Kidney (tissue), 14 donors: ENCODE data around the gene ZNF639. TPM values are rescaled to one million over a fixed set of nuclear protein-coding genes. Genes with fewer than 3 reads are reported as not detected.

Experiments
- DNase-seq, 5 donors: peaks; one replicate each; pipeline ENCODE4 v3.0.0-alpha.2; 2013 to 2020
- FAIRE-seq: peaks from 2 replicates; lab custom pipeline; 2012; peaks lifted over from hg19 to GRCh38; lab: Jason Lieb, UNC
- H3K27ac ChIP-seq, 2 donors: one replicate each; pipeline ENCODE4 v1.7.0; 2013; ENCODE audit warnings: low read depth in 2 of 2, low read length in 2 of 2, inconsistent platforms in 1 of 2
- H3K27me3 ChIP-seq: one replicate; pipeline ENCODE4 v1.7.1; 2013; ENCODE audit warnings: low read length, inconsistent platforms; ENCODE audit not compliant: control insufficient read depth, insufficient read depth
- H3K36me3 ChIP-seq, 3 donors: one replicate each; pipeline versions ENCODE4 v1.7.0 to v1.7.1; 2013; ENCODE audit warnings: low read length in 3 of 3, control low read depth in 1 of 3, inconsistent platforms in 1 of 3; ENCODE audit not compliant: insufficient read depth in 3 of 3, control insufficient read depth in 2 of 3
- H3K4me1 ChIP-seq, 3 donors: one replicate each; pipeline versions ENCODE4 v1.7.0 to v1.7.1; 2013; ENCODE audit warnings: low read length in 3 of 3, inconsistent platforms in 1 of 3, low read depth in 1 of 3; ENCODE audit not compliant: control insufficient read depth in 2 of 3, insufficient read depth in 2 of 3
- H3K4me3 ChIP-seq, 3 donors: one replicate each; pipeline versions ENCODE4 v1.7.0 to v1.8.1; 2013; ENCODE audit warnings: low read length in 3 of 3, control low read depth in 1 of 3, inconsistent platforms in 1 of 3
- H3K9ac ChIP-seq, 3 donors: one replicate each; pipeline versions ENCODE4 v1.7.0 to v1.7.1; 2013; ENCODE audit warnings: low read length in 3 of 3, control low read depth in 1 of 3, inconsistent platforms in 1 of 3
- H3K9me3 ChIP-seq, 3 donors: one replicate each; pipeline versions ENCODE4 v1.7.0 to v1.7.1; 2013; ENCODE audit warnings: low read length in 3 of 3, control low read depth in 1 of 3, inconsistent platforms in 1 of 3; ENCODE audit not compliant: control insufficient read depth in 2 of 3, insufficient read depth in 1 of 3
- intact Hi-C: fragments of 100-400 bp; cut with DNase I; formaldehyde crosslinking; loops from one replicate; pipeline ENCODE4 v1.11.1; 2022
- polyA plus RNA-seq: library from polyadenylated mRNA; stranded (reverse); fragments of 350-450 nt; fragmentation: Illumina TruSeq; extraction: RNeasy Lipid Tissue Mini Kit (QIAGEN cat#74804); gene quantifications from one replicate; pipeline ENCODE4 v1.2.3, GENCODE V29; 2014; ENCODE audit warnings: low read depth, low replicate concordance; ENCODE audit not compliant: insufficient read depth
- total RNA-seq: library from RNA; stranded (reverse); fragmentation: NEBNext Ultra II Directional; extraction: Animal tissue kit (Norgen Biotek cat#: 25700); gene quantifications from one replicate; pipeline ENCODE4 v1.2.1, GENCODE V29; 2021
- TF ChIP-seq, protein P1 (sequence below): IDR thresholded peaks from 3 replicates; pipeline ENCODE4 v1.5.1; 2012; ENCODE audit warnings: mild to moderate bottlenecking, moderate library complexity, borderline replicate concordance; ENCODE audit not compliant: insufficient read depth; ENCODE audit errors: extremely low read depth
- donor health status: control.
- donor health status: control.
- donor health status: control.
- donor health status: control.
- donor health status: control.
- donor health status: DM: yes; HTN: yes; CAD: no.
- donor health status: Normal renal cell carcinoma (clear cell type).

The ZNF639 gene
- total and polyA plus RNA-seq, 2 donors from 2014 or later = 17.9 to 35.6 TPM

DNA sequence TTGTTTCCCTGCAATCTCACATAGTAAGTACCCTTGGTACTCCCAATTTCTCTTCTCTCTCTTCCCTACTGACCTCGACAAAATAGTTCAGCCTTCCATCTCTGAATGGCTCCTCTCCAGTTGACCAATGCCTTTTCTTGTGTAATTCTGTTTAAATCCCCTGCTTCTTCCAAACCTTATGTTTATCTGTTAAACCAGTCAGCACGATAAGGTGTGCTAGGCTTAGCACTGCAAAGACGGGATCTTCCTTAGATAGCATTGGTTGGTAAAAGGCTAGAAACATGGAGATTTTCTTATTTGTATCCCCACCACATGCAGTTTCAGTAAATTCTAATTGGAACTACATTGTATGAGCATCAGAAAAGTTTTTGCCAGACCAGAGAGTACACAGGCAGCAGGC is 46.1 kb upstream of the ZNF639 start:
- Histone ChIP-seq H3K27ac (no peak overlapping the region), H3K36me3 (no peaks in the 10 kb centered on the region), H3K9ac (no peak overlapping the region), H3K4me1 (no peaks in the 10 kb centered on the region), H3K9me3 (no peaks in the 10 kb centered on the region), H3K27me3 (no peaks in the 10 kb centered on the region), H3K4me3 (no peak overlapping the region)
- intact Hi-C loops = no loop called here
- DNase-seq (no peak), FAIRE-seq (no peak)
- TF ChIP-seq, protein P1, sequence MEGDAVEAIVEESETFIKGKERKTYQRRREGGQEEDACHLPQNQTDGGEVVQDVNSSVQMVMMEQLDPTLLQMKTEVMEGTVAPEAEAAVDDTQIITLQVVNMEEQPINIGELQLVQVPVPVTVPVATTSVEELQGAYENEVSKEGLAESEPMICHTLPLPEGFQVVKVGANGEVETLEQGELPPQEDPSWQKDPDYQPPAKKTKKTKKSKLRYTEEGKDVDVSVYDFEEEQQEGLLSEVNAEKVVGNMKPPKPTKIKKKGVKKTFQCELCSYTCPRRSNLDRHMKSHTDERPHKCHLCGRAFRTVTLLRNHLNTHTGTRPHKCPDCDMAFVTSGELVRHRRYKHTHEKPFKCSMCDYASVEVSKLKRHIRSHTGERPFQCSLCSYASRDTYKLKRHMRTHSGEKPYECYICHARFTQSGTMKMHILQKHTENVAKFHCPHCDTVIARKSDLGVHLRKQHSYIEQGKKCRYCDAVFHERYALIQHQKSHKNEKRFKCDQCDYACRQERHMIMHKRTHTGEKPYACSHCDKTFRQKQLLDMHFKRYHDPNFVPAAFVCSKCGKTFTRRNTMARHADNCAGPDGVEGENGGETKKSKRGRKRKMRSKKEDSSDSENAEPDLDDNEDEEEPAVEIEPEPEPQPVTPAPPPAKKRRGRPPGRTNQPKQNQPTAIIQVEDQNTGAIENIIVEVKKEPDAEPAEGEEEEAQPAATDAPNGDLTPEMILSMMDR = no peak

DNA sequence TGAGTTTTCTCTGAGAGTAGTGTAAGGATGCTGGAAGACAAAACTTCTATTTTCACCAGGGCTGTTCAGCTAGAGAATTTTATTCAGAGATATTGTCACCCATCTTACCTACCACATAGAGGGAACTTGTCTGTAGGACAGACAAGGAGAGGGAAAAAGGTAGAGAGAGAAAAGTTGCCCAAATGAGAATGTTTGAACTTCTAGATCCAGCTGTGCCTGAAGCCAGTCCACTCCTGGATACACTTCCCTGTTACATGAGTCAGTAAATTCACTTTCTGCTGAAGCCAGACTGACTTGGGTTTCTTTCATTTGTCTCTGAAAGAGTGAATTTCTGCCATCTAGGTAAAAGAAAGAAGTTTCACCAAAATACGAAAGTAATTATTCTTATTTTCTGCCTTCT is 44.7 kb upstream of the ZNF639 start:
- H3K9me3 ChIP-seq = no peaks in the 10 kb centered on the region
- H3K4me1 ChIP-seq = no peaks in the 10 kb centered on the region
- FAIRE-seq (no peak), DNase-seq (no peak)
- H3K9ac ChIP-seq = no peak overlapping the region
- TF ChIP-seq, protein P1 = no peak
- H3K4me3 ChIP-seq = no peak overlapping the region
- H3K36me3 ChIP-seq = no peaks in the 10 kb centered on the region
- no peaks in the 10 kb centered on the region for H3K27me3 ChIP-seq
- no peak overlapping the region for H3K27ac ChIP-seq
- intact Hi-C loops = no loop called here

- TF ChIP-seq, protein P1 = no peak
- Histone ChIP-seq H3K36me3 (no peaks in the 10 kb centered on the region), H3K27me3 (no peaks in the 10 kb centered on the region), H3K9me3 (no peaks in the 10 kb centered on the region), H3K4me1 (no peaks in the 10 kb centered on the region), H3K27ac (no peak overlapping the region), H3K9ac (no peak overlapping the region), H3K4me3 (no peak overlapping the region)
- FAIRE-seq = no peak
- no peak for DNase-seq
- intact Hi-C loops = no loop called here
Measured at GRCh38 chr3:179278932-179279693, 43.7 kb upstream of the ZNF639 start.

GRCh38 chr3:179279837-179280236 is 43.0 kb upstream of the ZNF639 start:
- no peak for FAIRE-seq
- DNase-seq = no peak
- no peaks in the 10 kb centered on the region for H3K27me3 ChIP-seq
- no peak overlapping the region for H3K4me3 ChIP-seq
- H3K9me3 ChIP-seq = no peaks in the 10 kb centered on the region
- TF ChIP-seq, protein P1 = no peak
- H3K4me1 ChIP-seq = no peaks in the 10 kb centered on the region
- intact Hi-C loops = no loop called here
- no peak overlapping the region for H3K9ac ChIP-seq
- H3K36me3 ChIP-seq = no peaks in the 10 kb centered on the region
- H3K27ac ChIP-seq = no peak overlapping the region
